Gastroesophageal sphincter (tissue), 4 donors: Measurements from ENCODE around the gene DPH3. TPM values are rescaled to one million over a fixed set of nuclear protein-coding genes. Genes with fewer than 3 reads are reported as not detected.
A peak's percentile ranks its signal among the peaks of the same experiment; 100 is the strongest.

Source experiments
- ATAC-seq: fragments of 150-250 bp; one replicate; pipeline ENCODE4 v1.9.1; 2016; ENCODE audit warnings: mild to moderate bottlenecking, moderate library complexity
- H3K27ac ChIP-seq, 4 donors: fragments of 200-600 bp; sonication (generic) in 3 of 4; 1 replicate in 3 of 4; 2 replicates in 1 of 4; pipeline ENCODE4 v1.5.1; 2016 to 2019
- H3K27me3 ChIP-seq: fragments of 200-600 bp; sonication (generic); one replicate; pipeline ENCODE4 v1.5.1; 2019
- H3K36me3 ChIP-seq, 2 donors: fragments of 200-600 bp; sonication (generic); one replicate each; pipeline ENCODE4 v1.5.1; 2019; ENCODE audit warnings: control low read depth in 1 of 2
- H3K4me1 ChIP-seq, 3 donors: fragments of 200-600 bp; sonication (generic); 1 replicate in 2 of 3; 2 replicates in 1 of 3; pipeline ENCODE4 v1.5.1; 2016 to 2019; ENCODE audit warnings: control low read depth in 2 of 3
- H3K4me3 ChIP-seq, 2 donors: fragments of 200-600 bp; sonication (generic); one replicate each; pipeline ENCODE4 v1.5.1; 2019; ENCODE audit warnings: mild to moderate bottlenecking in 1 of 2, moderate library complexity in 1 of 2
- H3K9me3 ChIP-seq, 3 donors: fragments of 200-600 bp; sonication (generic); one replicate each; pipeline ENCODE4 v1.5.1; 2017 to 2019; ENCODE audit warnings: control low read depth in 2 of 3
- CTCF ChIP-seq, 4 experiments: fragments of 200-600 bp in 2 of 4; fragments of 450-650 bp in 2 of 4; sonication (generic) in 1 of 4; IDR thresholded peaks; one replicate each; pipeline ENCODE4 v1.5.1; 2017 to 2019; ENCODE audit warnings: antibody characterized with exemption in 4 of 4, mild to moderate bottlenecking in 2 of 4, moderate library complexity in 2 of 4
- EP300 ChIP-seq: sonication (generic); formaldehyde crosslinking; IDR thresholded peaks from one replicate; pipeline ENCODE4 v1.6.1; 2017; ENCODE audit warnings: antibody characterized with exemption, mild to moderate bottlenecking
- POLR2A ChIP-seq, 2 donors: fragments of 450-650 bp; IDR thresholded peaks; one replicate each; pipeline ENCODE4 v1.6.1; 2017; ENCODE audit warnings: antibody characterized with exemption in 2 of 2, mild to moderate bottlenecking in 2 of 2, moderate library complexity in 1 of 2
- POLR2AphosphoS5 ChIP-seq: sonication (generic); formaldehyde crosslinking; IDR thresholded peaks from one replicate; pipeline ENCODE4 v1.6.1; 2017; ENCODE audit warnings: antibody characterized with exemption
- WGBS, 2 donors: methylation state at CpG; one replicate each; pipeline ENCODE4 v1.1.5; 2018; ENCODE audit warnings: low coverage in 1 of 2; 5-methylcytosine and 5-hydroxymethylcytosine counted together
- total RNA-seq, 4 donors: library from RNA; depleted of rRNA; stranded (reverse); fragments of >200 nt; gene quantifications; one replicate each; pipeline ENCODE4 v1.1.0, GENCODE V29; 2016

The DPH3 gene
- total RNA-seq, 4 donors from 2014 or later = 31.4 to 40.0 (median 36.8) TPM

- H3K27ac ChIP-seq = no peak overlapping the region
- TF ChIP-seq POLR2A (IDR thresholded peaks at IDR 0.05) (no peak), POLR2AphosphoS5 (no peak), EP300 (no peak), CTCF (IDR thresholded peaks at IDR 0.05) (no peak)
- 20 to 64% methylated on average over 1 to 2 of the region's 2 CpGs for WGBS, 2 donors
- peaks cover 0 to 24% of the 10 kb centered on the region in 2 donors for H3K36me3 ChIP-seq
- H3K4me3 ChIP-seq = no peak overlapping the region
- H3K27me3 ChIP-seq = no peaks in the 10 kb centered on the region
- no peak for ATAC-seq
- H3K9me3 ChIP-seq = no peaks in the 10 kb centered on the region
- H3K4me1 ChIP-seq = peaks cover 0 to 11% (median 3%) of the 10 kb centered on the region in 3 donors
These were observed 38.4 kb upstream of the DPH3 start for GRCh38 chr3:16303037-16303575.

DNA sequence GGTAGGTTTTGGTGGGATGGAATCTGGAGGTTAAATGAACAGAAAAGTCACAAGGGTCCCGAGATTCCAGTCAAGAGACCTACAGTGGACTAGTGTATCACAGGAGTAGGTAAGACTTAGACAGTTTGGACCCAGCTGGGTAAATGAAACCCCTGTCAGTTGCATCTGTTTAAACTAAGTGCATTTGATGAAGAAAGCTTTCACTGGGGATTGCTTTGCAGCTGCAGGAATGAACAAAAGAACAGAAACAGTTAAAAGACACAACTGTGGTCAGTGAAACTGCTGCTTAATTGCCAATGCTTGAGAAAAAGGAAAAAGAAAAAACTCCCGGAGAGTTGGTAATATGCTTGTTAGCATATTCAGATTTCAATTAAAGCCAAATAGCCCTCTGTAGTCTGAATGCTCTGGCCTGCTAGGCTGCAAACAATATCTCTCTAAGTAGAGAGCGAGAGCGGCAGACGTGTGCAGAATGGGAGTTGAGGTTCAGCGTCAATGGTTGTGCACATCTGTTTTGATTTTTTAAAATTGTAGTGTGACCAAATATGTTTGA is 37.4 kb upstream of the DPH3 start:
- H3K4me1 ChIP-seq = peaks cover 0 to 12% (median 3%) of the 10 kb centered on the region in 3 donors
- peaks cover 0 to 24% of the 10 kb centered on the region in 2 donors for H3K36me3 ChIP-seq
- H3K27ac ChIP-seq = no peak overlapping the region

GRCh38 chr3:16301507-16301906 is 36.8 kb upstream of the DPH3 start:
- ATAC-seq = no peak
- H3K9me3 ChIP-seq = no peaks in the 10 kb centered on the region
- 55 to 67% methylated on average over 6 of the region's 6 CpGs for WGBS, 2 donors
- H3K27me3 ChIP-seq = no peaks in the 10 kb centered on the region
- no peak overlapping the region for H3K4me3 ChIP-seq
- H3K36me3 ChIP-seq = peaks cover 0 to 24% of the 10 kb centered on the region in 2 donors
- no peak for TF ChIP-seq EP300
- H3K4me1 ChIP-seq = peaks cover 0 to 12% (median 3%) of the 10 kb centered on the region in 3 donors
- peak overlapping the region in 1 of 4 donors; percentile 23 for H3K27ac ChIP-seq

More for the DNA sequence above, 37.4 kb upstream of the DPH3 start:
- Histone ChIP-seq H3K4me3 (no peak overlapping the region), H3K9me3 (no peaks in the 10 kb centered on the region), H3K27me3 (no peaks in the 10 kb centered on the region)
- no peak for ATAC-seq
- 67 to 79% methylated on average over 6 of the region's 6 CpGs for WGBS, 2 donors
- TF ChIP-seq POLR2AphosphoS5 (no peak), POLR2A (IDR thresholded peaks at IDR 0.05) (no peak), CTCF (IDR thresholded peaks at IDR 0.05) (no peak), EP300 (no peak)

- peak overlapping the region in 1 of 4 donors; percentile 23 for H3K27ac ChIP-seq
- ATAC-seq = no peak
- no peaks in the 10 kb centered on the region for H3K9me3 ChIP-seq
- H3K4me3 ChIP-seq = no peak overlapping the region
- H3K4me1 ChIP-seq = peaks cover 0 to 12% (median 3%) of the 10 kb centered on the region in 3 donors
- H3K27me3 ChIP-seq = no peaks in the 10 kb centered on the region
- WGBS, 2 donors = 84 to 100% methylated on average over 2 of the region's 2 CpGs
- TF ChIP-seq CTCF (IDR thresholded peaks at IDR 0.05) (no peak), EP300 (no peak), POLR2AphosphoS5 (no peak), POLR2A (IDR thresholded peaks at IDR 0.05) (no peak)
- peaks cover 0 to 27% of the 10 kb centered on the region in 2 donors for H3K36me3 ChIP-seq
These were observed 36.2 kb upstream of the DPH3 start for GRCh38 chr3:16300881-16301359.

DNA sequence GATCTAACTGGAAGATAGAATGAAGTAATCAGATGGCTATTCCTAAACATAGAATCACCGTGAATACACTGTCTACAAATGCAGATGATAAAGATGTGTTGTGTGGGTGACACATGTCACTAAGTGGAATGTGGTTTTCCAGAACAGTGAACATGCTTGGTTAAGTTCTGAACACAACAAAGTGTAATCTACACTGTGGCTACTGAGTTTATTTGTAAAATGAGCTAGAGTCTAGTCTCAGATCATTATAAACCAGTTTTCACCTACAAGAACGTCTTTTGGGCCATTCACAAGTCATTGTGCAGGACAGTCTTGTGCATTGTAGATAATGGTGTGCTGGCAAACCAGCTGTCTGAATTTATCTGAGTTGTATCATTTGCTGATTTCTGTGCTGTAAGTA is 35.6 kb upstream of the DPH3 start:
- 51 to 89% methylated on average over 2 of the region's 2 CpGs for WGBS, 2 donors
- peaks cover 0 to 34% of the 10 kb centered on the region in 2 donors for H3K36me3 ChIP-seq
- ATAC-seq = no peak
- no peak overlapping the region for H3K4me3 ChIP-seq
- peaks cover 0 to 12% (median 3%) of the 10 kb centered on the region in 3 donors for H3K4me1 ChIP-seq
- TF ChIP-seq POLR2AphosphoS5 = no peak
- no peak for TF ChIP-seq POLR2A (IDR thresholded peaks at IDR 0.05)
- no peak for TF ChIP-seq EP300
- TF ChIP-seq CTCF (IDR thresholded peaks at IDR 0.05) = no peak
- H3K27ac ChIP-seq = peak overlapping the region in 1 of 4 donors; percentile 23
- no peaks in the 10 kb centered on the region for H3K9me3 ChIP-seq
- H3K27me3 ChIP-seq = no peaks in the 10 kb centered on the region
